GM19324 (cell line): ENCODE data around the gene DCAF10.
"Not testable (repeated sequence)": the region's sequence is repeated elsewhere in the genome, so short reads cannot be mapped to it uniquely, and the experiment has no call there.

Experiments used
- ATAC-seq: cut with Tn5 transposase; IDR thresholded peaks from one replicate; pipeline ENCODE4 v1.9.1; 2021; ENCODE audit warnings: mild to moderate bottlenecking, moderate library complexity; ENCODE audit not compliant: unreplicated experiment, low FRiP score

Gene DCAF10

DNA sequence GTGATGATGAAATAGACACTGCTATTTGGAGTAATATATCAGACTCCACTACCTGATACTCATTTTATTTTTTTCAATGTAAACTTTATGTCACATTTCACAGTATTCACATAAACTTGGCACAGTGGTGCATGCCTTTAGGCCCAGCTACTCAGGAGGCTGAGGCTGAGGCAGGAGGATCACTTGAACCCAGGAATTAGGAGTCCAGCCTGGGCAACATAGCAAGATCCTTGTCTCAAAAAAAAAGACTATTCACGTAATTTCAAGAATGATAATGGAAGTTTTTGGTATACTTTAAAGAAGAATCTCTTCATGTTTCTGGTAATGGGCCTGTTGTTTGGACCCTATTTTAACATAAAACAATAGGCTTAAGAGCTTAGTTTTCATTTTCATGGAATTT, 56.0 kb downstream of the DCAF10 start:
- no peak for ATAC-seq

- ATAC-seq = no peak
Observed at GRCh38 chr9:37859043-37859442, 58.4 kb downstream of the DCAF10 start.

DNA sequence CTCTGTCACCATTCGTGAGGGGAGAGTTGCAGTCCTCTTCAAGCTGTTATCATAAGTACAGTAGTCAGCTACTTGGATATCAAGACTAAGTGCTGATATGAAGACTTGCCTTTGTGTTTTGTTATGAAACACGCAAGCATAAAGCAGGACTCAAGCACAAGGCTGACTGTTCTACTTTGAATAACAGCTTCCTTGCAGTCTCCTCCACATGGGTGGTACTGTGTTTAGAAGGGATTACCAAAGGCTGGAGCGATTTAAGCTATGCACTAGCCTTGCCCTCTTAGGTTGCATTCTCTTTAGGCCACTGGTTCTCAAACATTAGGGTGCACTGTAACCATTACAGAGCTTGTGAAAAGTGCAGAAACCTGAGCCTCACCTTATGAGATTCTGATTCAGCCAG, 61.9 kb downstream of the DCAF10 start:
- ATAC-seq = no peak

- ATAC-seq = no peak
Observed at GRCh38 chr9:37870081-37870798, 69.6 kb downstream of the DCAF10 start.

DNA sequence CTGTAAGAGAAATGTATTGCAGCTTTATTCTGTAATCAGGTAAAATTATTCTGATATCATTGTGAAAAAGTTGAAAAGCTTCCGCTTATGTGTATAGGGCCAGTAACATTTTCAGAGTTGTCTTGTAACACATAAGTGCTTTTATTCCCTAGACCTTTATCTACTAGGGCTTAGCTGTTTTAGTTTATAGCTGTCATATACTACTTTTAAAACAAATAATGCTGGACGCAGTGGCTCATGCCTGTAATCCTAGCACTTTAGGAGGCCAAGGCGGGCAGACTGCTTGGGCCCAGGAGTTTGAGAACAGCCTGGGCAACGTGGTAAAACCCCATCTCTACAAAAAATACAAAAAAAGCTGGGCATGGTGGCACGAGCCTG, 70.2 kb downstream of the DCAF10 start:
- no peak for ATAC-seq

DNA sequence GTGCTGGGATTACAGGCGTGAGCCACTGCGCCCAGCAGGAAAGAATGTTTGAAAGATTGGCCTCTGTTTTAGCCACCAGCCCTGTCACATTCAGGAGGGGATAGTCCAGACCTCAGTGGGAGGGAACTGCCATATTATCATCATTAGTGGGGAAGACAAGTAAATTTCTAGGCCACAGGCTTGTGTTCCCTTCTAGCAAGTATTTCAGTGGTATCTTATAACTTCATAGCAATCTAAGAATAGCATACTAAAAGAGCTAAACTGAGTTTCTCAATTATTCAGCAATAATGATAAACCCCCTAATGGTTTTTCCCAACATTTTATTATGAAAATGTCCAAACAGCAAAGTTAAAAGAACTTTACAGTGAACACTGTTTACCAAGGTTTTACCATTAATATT, 73.4 kb downstream of the DCAF10 start:
- no peak for ATAC-seq

DNA sequence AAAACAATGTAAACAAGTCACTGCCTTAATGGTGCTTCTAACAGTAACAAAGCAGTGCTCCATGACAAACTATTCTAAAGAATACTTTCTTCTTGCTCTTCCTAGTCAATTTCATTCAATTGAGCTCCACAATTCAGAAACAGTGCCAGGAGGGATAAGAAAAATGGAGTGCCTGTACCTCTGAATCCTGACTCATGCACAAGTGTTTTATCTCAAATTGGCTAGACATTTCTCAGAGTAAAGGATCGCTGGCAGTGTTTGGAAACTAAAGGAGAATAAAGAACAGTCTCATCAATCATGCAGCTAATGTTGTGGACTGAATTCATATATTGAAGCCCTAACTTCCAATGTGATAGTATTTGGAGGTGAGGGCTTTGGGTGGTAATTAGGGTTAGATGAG, 75.8 kb downstream of the DCAF10 start:
- no peak for ATAC-seq

DNA sequence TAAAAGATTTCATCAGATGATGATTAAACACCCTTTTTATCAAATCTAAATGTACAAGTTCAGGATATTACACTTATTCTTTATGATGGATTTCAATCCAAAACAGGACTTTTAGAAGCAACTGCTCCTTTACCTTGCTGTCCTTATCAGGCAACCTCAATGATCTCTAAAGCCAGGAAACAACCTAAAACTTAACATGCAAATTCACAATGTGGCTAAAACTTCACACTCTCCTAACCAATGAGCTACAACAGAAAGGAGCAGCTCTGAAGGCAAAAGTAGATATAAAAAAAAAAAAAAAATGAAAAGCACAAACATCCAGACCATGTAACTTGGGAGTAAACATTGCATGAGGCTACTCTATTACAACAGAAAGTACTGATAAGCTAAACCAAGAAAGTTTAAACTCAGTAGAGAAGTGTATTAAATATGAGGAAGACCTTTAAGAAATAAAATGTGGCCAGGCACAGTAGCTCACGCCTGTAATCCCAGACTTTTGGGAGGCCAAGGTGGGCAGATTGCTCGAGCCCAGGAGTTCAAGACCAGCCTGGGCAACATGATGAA, 80.4 kb downstream of the DCAF10 start:
- ATAC-seq = no peak

DNA sequence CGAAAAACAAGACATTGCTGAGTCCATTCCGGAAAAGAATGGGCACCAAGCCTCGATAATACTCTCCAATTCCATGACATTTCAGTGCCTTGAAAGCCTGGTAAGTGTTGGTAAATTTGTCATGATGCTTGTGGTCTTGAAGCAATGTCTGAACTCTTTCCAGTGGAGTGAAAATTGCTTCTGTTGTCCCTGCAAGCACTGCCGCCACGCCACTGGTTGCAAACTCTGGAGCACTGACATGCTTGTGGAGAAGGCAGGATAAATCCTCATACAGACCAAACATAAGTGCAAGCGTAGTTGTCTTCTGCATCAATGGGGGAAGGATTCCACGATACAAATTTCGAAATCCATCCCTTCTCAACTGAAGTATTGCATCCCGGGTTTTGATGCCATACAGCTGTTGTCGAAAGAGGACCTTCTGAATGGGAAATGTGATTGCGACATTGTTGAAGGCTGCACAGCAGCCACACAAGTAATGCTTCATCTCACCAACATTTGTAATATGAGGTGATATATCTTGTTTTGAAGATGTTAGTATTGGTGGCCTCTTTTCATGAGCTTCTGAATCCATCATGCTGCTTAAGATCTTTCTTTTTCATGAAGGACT, 87.5 kb downstream of the DCAF10 start:
- not testable (repeated sequence) for ATAC-seq

- ATAC-seq = no peak
Observed at GRCh38 chr9:37889536-37889935, 88.9 kb downstream of the DCAF10 start.

- ATAC-seq = not testable (repeated sequence)
Observed at GRCh38 chr9:37891042-37891441, 90.4 kb downstream of the DCAF10 start.

DNA sequence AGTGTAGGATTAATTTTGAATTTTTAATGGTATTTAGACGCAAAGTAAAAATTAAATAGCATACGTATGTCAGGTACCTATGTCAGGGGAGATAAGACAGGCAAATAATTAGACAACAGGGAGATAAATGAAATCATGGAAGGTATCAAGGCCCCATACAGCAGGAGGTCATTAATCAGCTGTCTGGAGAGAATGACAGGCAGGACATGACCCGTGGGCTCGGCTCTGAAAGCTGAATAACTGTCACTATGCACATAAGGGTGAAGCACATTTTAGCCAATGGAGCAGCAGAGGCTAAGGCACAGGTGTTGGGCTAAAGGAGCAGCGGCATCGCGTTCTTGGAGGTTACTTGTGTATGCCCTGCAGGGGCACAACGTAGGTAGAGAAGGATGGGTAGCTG, 91.5 kb downstream of the DCAF10 start:
- ATAC-seq = no peak

GRCh38 chr9:37897665-37898064, 97.1 kb downstream of the DCAF10 start:
- no peak for ATAC-seq

GRCh38 chr9:37899041-37899440, 98.4 kb downstream of the DCAF10 start:
- ATAC-seq = no peak

GRCh38 chr9:37902131-37902530, 101.5 kb downstream of the DCAF10 start:
- ATAC-seq = no peak

- ATAC-seq = peak; percentile 6
Observed at GRCh38 chr9:37902796-37903646, 102.4 kb downstream of the DCAF10 start.

- peak; percentile 93 for ATAC-seq
Observed at GRCh38 chr9:37903647-37904444, 103.2 kb downstream of the DCAF10 start, which contains the start of gene SLC25A51. TSS of gene SLC25A51 (minus strand) at chr9:37904127. CDS start at chr9:37888550, 15,577 bp downstream.

DNA sequence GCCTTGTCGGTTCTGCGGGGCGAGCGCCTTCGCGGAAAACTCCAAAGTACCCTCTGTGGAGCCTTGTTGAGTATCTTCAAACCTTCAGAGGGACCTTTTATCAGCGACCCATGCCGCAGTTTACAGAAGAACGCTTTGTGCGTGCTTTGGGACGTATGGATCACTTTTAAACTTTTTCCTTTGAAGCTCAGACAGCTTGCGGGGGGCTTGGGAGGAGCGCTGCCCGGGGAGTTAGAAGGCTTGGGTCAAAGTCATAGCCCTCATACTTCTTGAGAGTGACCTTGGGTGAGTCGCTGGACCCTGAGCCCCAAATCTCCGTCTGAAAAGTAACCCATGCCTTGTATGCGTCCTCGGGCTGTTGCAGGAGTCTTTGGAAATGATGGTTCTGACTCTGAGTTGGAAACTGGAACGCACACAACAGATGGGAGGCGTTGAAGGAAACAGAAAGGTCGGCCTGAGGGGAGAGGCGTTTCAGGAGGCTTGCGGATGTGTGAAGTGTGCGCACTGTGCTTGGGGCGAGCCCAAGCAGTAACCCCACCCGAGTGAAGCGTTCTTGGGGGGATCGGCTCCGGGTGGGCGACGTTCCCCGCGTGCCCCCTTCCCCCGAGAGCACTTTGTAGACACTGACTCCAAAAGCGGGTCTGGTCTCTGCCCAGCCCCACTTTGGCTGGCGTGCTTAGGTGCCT, 104.0 kb downstream of the DCAF10 start:
- ATAC-seq = no peak

DNA sequence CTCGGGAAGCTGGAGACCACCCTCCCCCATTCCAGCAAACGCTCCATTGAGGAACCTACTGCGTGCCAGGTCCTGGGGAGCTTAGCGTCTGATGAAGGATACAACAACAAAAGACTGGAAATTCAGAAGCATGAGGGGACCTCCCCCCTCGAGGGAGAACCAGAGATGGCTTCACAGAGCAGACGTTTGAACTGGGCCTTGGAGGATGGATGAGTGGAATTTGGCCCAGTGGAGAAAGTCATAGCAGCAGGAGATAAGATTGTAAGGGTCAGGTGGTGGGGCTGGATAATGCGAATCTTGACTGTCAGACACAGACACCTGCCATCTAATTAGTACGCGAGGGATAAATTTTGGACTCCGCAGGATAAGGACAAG, 104.5 kb downstream of the DCAF10 start:
- ATAC-seq = no peak

DNA sequence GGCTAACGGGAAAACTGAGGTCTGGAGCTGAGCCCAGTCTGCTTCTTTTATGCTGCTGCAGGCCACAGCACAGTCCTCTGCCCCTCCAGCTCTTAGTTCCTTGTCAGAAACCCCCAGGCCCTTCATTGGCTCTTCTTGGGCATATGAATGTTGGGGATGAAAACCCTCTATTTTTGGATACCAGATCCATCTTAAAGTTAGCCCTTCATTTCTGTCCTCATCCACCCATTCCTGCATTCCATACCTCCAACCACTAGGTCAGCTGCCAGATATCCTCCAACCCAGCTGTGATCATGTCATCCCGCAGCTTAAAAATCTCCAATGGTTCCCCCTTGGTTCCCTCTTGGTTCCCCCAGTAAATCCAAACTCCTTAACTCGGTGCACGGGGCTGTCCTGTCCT, 105.2 kb downstream of the DCAF10 start:
- ATAC-seq = no peak
